Pancreas (tissue), 10 donors: ENCODE data around the gene RANGAP1. TPM values are rescaled to one million over a fixed set of nuclear protein-coding genes. Genes with fewer than 3 reads are reported as not detected.

Experiments used
- ATAC-seq, 4 donors: fragments of 200-7000 bp; cut with Tn5 transposase; one replicate each; pipeline versions ENCODE4 v1.8.0 to v1.9.1; 2020; ENCODE audit warnings: mild to moderate bottlenecking in 4 of 4, moderate library complexity in 4 of 4
- DNase-seq, 6 donors: peaks; one replicate each; pipeline ENCODE4 v3.0.0-alpha.2; 2020
- FAIRE-seq: peaks from 2 replicates; lab custom pipeline; 2012; peaks lifted over from hg19 to GRCh38; lab: Jason Lieb, UNC
- H3K27ac ChIP-seq, 4 donors: fragments of 200-600 bp; sonication (generic); 1 replicate in 3 of 4; 2 replicates in 1 of 4; pipeline versions ENCODE4 v1.5.0 to v1.8.0; 2020
- H3K27me3 ChIP-seq, 4 donors: fragments of 200-600 bp; one replicate each; pipeline ENCODE4 v1.8.0; 2021
- H3K36me3 ChIP-seq, 3 donors: fragments of 200-600 bp; sonication (generic) in 1 of 3; one replicate each; pipeline versions ENCODE4 v1.5.0 to v1.8.0; 2020 to 2021
- H3K4me1 ChIP-seq, 3 donors: fragments of 200-600 bp; one replicate each; pipeline ENCODE4 v1.8.0; 2021
- H3K4me3 ChIP-seq, 4 donors: fragments of 200-600 bp; sonication (generic) in 2 of 4; one replicate each; pipeline versions ENCODE4 v1.5.0 to v1.8.0; 2020 to 2021
- H3K9me3 ChIP-seq, 4 donors: fragments of 200-600 bp; one replicate each; pipeline ENCODE4 v1.8.0; 2021
- WGBS, 2 donors: extraction: QIAGEN DNeasy Blood & Tissue Kit; methylation state at CpG; one replicate each; pipeline ENCODE4 v1.1.7; 2013; 5-methylcytosine and 5-hydroxymethylcytosine counted together
- intact Hi-C, 3 donors: fragments of 100-400 bp; cut with DNase I; formaldehyde crosslinking; loops; one replicate each; pipeline versions ENCODE4 v1.11.1 to v1.14.2; 2022
- polyA plus RNA-seq, 2 donors: library from polyadenylated mRNA; stranded (reverse); fragments of 200-250 nt; gene quantifications; one replicate each; pipeline ENCODE4 v1.2.3, GENCODE V29; 2013
- total RNA-seq, 6 donors: library from RNA; stranded (reverse); fragmentation: NEBNext Ultra II Directional in 4 of 6; extraction: Animal tissue kit (Norgen Biotek cat#: 25700) in 4 of 6; gene quantifications; one replicate each; pipeline versions ENCODE4 v1.2.1 to v1.2.4, GENCODE V29; 2021 to 2023
- TF ChIP-seq, protein P1 (sequence below), 4 donors: fragments of 200-600 bp; sonication (generic) in 3 of 4; IDR thresholded peaks; one replicate each; pipeline versions ENCODE4 v1.5.0 to v1.8.0; 2021; ENCODE audit warnings: antibody characterized with exemption in 4 of 4
- donor health status: healthy with polysubstance abuse.
- donor health status: DM: no; HTN: no; CAD: no; lungs with moderate emphysema.
- donor health status: DM: no; HTN: no; CAD: no.
- donor health status: control.
- donor health status: control.
- donor health status: Bipolar disorder and iron deficiency.
- donor health status: DM: yes; HTN: yes; CAD: no.
- donor health status: DM: no; HTN: no; CAD: no.
- donor health status: DM: no; HTN: no; CAD: no.
- donor health status: DM: yes; HTN: yes; CAD: no.

The RANGAP1 gene
- total and polyA plus RNA-seq, 8 donors: 26.8 to 87.9 (median 32.8) TPM

DNA sequence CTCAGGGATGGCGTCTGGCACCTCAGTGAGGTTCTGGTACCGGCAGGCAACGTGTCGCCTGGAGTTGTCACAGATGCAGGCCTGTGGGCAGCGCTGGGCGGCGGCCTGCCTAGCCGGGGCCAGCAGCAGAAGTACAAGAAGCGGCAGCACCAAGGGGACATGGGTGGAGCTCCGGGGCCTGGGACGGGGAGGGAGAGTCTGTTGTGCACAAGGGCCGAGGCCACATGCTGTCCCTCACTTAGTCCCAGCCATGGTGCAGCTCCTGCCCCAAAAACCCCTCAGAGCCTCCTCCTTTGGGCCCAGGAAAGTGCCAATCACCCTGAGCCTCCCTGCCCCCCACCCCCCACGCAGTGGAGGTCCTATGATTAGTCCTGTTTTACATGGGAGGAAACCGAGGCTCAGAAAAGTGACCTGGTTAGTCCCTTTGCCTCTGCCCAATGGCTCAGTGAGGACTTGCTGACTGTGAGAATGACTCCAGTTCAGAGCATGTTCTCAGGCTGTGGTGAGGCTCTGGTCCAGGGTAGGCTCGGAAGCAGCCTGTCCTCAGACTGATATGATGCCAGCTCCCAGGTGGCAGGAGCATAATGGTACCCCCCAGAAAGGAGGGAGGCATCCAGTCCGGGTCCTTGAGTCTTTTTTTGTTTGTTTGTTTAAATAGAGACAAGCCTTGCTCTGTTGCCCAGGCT, 46.4 kb downstream of the RANGAP1 start:
- Histone ChIP-seq H3K27ac (no peak overlapping the region), H3K4me3 (no peak overlapping the region), H3K36me3 (no peaks in the 10 kb centered on the region), H3K9me3 (no peaks in the 10 kb centered on the region), H3K4me1 (peaks cover 5 to 10% (median 8%) of the 10 kb centered on the region in 3 donors), H3K27me3 (no peaks in the 10 kb centered on the region)
- ATAC-seq (no peak), DNase-seq (no peak), FAIRE-seq (no peak)
- intact Hi-C loops: loop anchor here in 2 of 3 donors (10.0 kb wide), 1 partner anchor 315 kb away; no protein-coding TSS in a partner anchor
- TF ChIP-seq, protein P1, sequence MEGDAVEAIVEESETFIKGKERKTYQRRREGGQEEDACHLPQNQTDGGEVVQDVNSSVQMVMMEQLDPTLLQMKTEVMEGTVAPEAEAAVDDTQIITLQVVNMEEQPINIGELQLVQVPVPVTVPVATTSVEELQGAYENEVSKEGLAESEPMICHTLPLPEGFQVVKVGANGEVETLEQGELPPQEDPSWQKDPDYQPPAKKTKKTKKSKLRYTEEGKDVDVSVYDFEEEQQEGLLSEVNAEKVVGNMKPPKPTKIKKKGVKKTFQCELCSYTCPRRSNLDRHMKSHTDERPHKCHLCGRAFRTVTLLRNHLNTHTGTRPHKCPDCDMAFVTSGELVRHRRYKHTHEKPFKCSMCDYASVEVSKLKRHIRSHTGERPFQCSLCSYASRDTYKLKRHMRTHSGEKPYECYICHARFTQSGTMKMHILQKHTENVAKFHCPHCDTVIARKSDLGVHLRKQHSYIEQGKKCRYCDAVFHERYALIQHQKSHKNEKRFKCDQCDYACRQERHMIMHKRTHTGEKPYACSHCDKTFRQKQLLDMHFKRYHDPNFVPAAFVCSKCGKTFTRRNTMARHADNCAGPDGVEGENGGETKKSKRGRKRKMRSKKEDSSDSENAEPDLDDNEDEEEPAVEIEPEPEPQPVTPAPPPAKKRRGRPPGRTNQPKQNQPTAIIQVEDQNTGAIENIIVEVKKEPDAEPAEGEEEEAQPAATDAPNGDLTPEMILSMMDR (IDR thresholded peaks at IDR 0.05): no peak
- 77 to 80% methylated on average over 16 of the region's 16 CpGs for WGBS, 2 donors

DNA sequence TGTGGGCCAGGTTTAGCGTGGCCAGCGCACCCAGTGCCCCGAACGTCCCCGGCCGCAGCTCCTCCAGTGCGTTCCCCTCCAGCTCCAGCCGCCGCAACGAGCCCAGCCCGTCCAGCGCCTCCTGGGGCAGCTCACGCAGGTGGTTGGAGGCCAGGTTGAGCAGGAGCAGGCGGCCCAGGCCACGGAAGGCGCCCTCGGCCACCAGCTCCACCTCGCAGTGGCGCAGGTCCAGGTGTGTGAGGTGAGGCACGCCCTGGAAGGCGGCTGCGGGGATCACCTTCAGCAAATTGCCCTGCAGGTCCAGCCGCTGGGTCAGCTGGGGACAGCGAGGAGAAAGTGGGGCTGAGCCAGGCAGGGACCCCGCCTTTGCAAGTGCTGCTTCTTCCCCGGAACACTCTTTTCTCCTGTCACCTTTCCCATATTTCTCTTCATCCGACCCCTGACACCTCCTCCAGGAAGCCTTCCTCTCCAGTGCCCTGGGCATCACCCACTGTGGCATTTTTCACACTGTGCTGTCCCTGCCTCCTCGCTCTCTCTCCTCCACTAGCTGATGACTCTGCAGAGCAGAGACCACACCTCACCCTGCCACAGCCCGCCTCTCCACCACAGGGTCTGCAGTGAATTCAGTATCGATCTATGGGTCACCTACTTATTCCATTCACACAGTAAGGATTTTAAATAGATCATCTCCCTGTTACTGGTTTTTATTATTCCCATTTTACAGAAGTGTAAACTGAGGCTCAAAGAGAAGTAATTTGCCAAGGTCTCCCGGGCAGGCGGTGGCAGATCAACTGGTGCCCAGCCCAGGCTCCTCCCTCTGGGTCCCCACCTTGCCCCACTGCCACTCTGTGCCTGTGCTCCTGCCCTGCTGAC, 47.2 kb downstream of the RANGAP1 start:
- no peaks in the 10 kb centered on the region for H3K27me3 ChIP-seq
- no peak for FAIRE-seq
- 95 to 97% methylated on average over 31 to 32 of the region's 32 CpGs for whole genome bisulfite sequencing, 2 donors
- TF ChIP-seq, protein P1 (IDR thresholded peaks at IDR 0.05): no peak
- no peaks in the 10 kb centered on the region for H3K9me3 ChIP-seq
- ATAC-seq: no peak
- no peak overlapping the region for H3K27ac ChIP-seq
- peak in 1 of 6 donors; percentile 53 for DNase-seq
- H3K36me3 ChIP-seq: no peaks in the 10 kb centered on the region
- peaks cover 5 to 10% (median 8%) of the 10 kb centered on the region in 3 donors for H3K4me1 ChIP-seq
- H3K4me3 ChIP-seq: no peak overlapping the region
- intact Hi-C loops: loop anchor here in 2 of 3 donors (10.0 kb wide), 1 partner anchor 314 kb away; no protein-coding TSS in a partner anchor

DNA sequence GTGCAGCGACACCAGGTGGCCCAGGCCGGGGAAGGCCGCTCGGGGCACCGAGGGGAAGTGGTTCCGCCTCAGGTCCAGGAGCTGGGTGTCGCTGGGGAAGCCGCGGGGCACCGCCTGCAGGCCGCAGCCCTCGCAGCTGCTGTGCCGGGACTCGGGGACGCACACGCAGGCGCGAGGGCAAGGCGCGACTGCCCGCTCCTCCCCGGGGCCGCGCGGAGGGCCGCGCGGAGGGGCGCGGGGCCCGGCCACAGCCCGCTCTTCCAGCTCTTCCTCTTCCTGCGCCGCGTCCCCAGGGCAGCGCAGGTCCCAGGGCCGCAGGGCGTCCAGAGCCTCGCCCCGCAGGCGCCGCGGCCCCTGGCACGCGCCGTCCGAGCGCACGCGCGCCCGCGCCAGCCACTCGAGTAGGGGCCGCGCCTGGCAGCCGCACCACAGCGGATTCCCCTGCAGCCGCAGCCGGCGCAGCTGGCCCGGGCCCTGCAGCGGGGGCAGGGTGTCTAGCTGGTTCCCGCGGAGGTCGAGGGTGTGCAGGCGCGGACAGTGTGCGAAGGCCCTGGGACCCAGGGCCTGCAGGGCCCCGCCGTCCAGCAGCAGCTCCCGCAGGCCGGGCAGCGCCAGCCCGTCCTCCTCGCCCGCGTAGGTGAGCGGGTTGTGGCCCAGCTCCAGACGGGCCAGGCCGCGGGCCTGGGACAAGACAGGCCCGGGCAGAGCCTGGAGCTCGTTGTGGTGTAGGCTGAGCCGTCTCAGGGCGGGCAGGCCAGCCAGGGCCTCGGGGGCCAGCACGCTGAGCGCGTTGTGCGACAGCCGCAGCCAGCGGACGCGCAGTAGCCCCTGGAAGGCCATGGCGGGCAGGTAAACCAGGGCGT, 48.0 kb downstream of the RANGAP1 start:
- H3K4me3 ChIP-seq: peak overlapping the region; percentile 20 to 47 (median 34)
- intact Hi-C loops: loop anchor here in 2 of 3 donors (10.0 kb wide), 1 partner anchor 313 kb away; no protein-coding TSS in a partner anchor
- ATAC-seq: peak; percentile 94 to 97 (median 95)
- no peak for FAIRE-seq
- H3K9me3 ChIP-seq: no peaks in the 10 kb centered on the region
- peak overlapping the region in 2 of 4 donors; percentile 46 to 51 for H3K27ac ChIP-seq
- H3K27me3 ChIP-seq: no peaks in the 10 kb centered on the region
- peak; percentile 79 to 96 (median 87) for DNase-seq
- TF ChIP-seq, protein P1 (IDR thresholded peaks at IDR 0.05): peak; percentile 42 to 68 (median 56)
- 24 to 29% methylated on average over 65 to 97 of the region's 97 CpGs for WGBS, 2 donors
- peaks cover 5 to 10% (median 8%) of the 10 kb centered on the region in 3 donors for H3K4me1 ChIP-seq
- H3K36me3 ChIP-seq: no peaks in the 10 kb centered on the region

DNA sequence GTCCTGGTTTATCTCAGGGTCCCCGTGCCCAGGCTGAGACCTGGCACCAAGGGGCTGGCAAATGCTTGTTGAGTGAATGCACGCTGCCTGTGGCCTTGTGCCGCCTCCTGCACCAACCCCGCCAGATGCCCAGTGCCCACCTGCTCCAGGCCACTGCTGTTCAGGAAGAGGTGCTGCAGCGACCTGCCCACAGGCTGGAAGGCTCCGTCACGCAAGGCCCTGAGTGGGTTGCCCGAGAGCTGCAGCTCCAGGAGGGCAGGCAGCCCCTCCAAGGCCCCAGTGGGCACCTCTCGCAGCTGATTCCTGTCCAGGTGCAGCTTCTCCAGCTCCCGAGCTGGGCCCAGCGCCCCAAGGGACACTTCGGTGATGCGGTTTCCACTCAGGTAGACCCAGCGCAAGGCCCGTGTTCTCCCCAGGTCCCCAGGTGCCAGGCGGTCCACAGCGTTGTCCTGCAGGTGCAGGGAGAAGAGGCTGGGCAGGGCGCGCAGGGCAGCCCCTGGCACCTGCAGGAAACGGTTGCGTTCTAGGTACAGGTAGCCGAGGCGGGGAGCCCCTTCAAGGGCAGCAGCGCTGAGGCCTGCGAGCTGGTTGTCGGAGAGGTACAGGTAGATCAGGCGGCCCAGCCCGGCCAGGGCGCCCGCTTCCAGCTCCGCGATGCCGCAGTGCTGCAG, 48.8 kb downstream of the RANGAP1 start:
- Histone ChIP-seq H3K27me3 (no peaks in the 10 kb centered on the region), H3K4me3 (peak overlapping the region; percentile 20 to 47 (median 34)), H3K9me3 (no peaks in the 10 kb centered on the region), H3K4me1 (peaks cover 5 to 10% (median 8%) of the 10 kb centered on the region in 3 donors), H3K36me3 (no peaks in the 10 kb centered on the region), H3K27ac (peak overlapping the region in 2 of 4 donors; percentile 46 to 51)
- ATAC-seq (peak in 2 of 4 donors; percentile 36 to 39), DNase-seq (peak in 1 of 6 donors; percentile 62), FAIRE-seq (no peak)
- 42 to 46% methylated on average over 31 to 33 of the region's 33 CpGs for WGBS, 2 donors
- TF ChIP-seq, protein P1 (IDR thresholded peaks at IDR 0.05): no peak
- intact Hi-C loops: loop anchor here in 2 of 3 donors (10.0 kb wide), 1 partner anchor 312 kb away; no protein-coding TSS in a partner anchor
